Measurements from ENCODE around the gene FLAD1.
"Not testable (repeated sequence)": the region's sequence is repeated elsewhere in the genome, so short reads cannot be mapped to it uniquely, and the experiment has no call there.

The FLAD1 gene

GRCh38 chr1:154990276-154990675, 7.1 kb downstream of the FLAD1 start:
- DNase-seq (ENCODE audit: low read depth): no peak

GRCh38 chr1:154992721-154993571, 9.8 kb downstream of the FLAD1 start:
- no peak for DNase-seq (ENCODE audit: low read depth)

- DNase-seq (ENCODE audit: low read depth): no peak
Measured at GRCh38 chr1:154993572-154994268, 10.6 kb downstream of the FLAD1 start, which contains the start of gene LENEP. Gene LENEP, plus strand, starts transcription at chr1:154993586. Its CDS starts 22 bp downstream, at chr1:154993608.

GRCh38 chr1:154994269-154994587, 11.1 kb downstream of the FLAD1 start:
- no peak for DNase-seq (ENCODE audit: low read depth)

GRCh38 chr1:154994591-154994990, 11.4 kb downstream of the FLAD1 start:
- no peak for DNase-seq (ENCODE audit: low read depth)

GRCh38 chr1:154995301-154995983, 12.3 kb downstream of the FLAD1 start:
- not testable (repeated sequence) for DNase-seq (ENCODE audit: low read depth)

GRCh38 chr1:154996966-154997701, 14.0 kb downstream of the FLAD1 start:
- no peak for DNase-seq (ENCODE audit: low read depth)

- DNase-seq (ENCODE audit: low read depth): no peak
Measured at GRCh38 chr1:154998201-154998780, 15.1 kb downstream of the FLAD1 start.

- peak; percentile 55 for DNase-seq (ENCODE audit: low read depth)
Measured at GRCh38 chr1:154998818-154999570, 15.8 kb downstream of the FLAD1 start.

GRCh38 chr1:154999571-155000410, 16.6 kb downstream of the FLAD1 start:
- peak; percentile 51 for DNase-seq (ENCODE audit: low read depth)

- DNase-seq (ENCODE audit: low read depth): no peak
Measured at GRCh38 chr1:155000411-155000725, 17.2 kb downstream of the FLAD1 start.

- peak; percentile 81 for DNase-seq (ENCODE audit: low read depth)
Measured at GRCh38 chr1:155000726-155001424, 17.7 kb downstream of the FLAD1 start.

GRCh38 chr1:155001425-155001674, 18.2 kb downstream of the FLAD1 start:
- no peak for DNase-seq (ENCODE audit: low read depth)

GRCh38 chr1:155001675-155002463, 18.7 kb downstream of the FLAD1 start:
- DNase-seq (ENCODE audit: low read depth): peak; percentile 98

- peak; percentile 25 for DNase-seq (ENCODE audit: low read depth)
Measured at GRCh38 chr1:155002464-155003226, 19.5 kb downstream of the FLAD1 start, which contains the start of gene ZBTB7B. Gene ZBTB7B, plus strand, starts transcription at chr1:155002802. Its CDS starts 11,859 bp downstream, at chr1:155014661.

- DNase-seq (ENCODE audit: low read depth): no peak
Measured at GRCh38 chr1:155003227-155003765, 20.2 kb downstream of the FLAD1 start.

GRCh38 chr1:155003766-155004351, 20.7 kb downstream of the FLAD1 start:
- no peak for DNase-seq (ENCODE audit: low read depth)
